IPS-NIHi7 (cell line): ENCODE data around the gene TRAK1.

Source experiments
- DNase-seq: peaks from one replicate; pipeline ENCODE4 v3.0.0; 2012; ENCODE audit warnings: mixed read lengths; ENCODE audit errors: extremely low spot score

Gene TRAK1

DNA sequence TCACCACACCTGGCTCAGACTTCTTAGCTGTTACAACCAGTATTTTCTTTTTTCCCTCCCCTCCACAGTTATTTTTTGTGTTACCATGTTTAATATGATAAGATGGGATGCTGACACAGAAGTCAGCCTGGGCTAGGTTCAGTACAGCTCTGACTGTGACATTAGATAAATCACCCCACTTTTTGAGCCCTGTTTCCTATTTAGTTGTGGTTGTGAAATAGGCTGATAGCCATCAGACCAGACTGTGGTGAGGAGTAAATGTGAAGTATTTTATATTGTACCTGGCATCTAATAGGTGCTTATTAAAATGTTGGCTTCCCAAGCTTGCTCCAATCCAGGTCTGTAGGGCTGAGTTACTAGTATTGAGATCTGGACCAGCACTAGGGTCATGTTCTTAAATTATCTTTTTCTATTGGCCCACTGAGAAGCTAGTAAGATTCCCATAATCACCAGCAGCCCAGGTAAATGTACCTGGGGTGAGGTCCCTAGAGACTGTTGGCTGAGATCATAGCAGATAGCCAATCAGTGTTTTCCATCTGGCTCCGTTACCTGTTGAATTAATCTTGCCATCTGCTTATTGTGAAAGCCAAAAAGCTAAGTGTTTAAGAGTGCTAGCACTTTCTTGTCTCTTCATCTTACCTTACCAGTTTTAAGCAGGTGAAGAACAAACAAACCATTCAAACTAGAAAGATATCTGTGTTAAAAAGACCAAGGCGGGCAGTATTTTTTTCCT lies 113.9 kb downstream of the TRAK1 start:
- no peak for DNase-seq

DNA sequence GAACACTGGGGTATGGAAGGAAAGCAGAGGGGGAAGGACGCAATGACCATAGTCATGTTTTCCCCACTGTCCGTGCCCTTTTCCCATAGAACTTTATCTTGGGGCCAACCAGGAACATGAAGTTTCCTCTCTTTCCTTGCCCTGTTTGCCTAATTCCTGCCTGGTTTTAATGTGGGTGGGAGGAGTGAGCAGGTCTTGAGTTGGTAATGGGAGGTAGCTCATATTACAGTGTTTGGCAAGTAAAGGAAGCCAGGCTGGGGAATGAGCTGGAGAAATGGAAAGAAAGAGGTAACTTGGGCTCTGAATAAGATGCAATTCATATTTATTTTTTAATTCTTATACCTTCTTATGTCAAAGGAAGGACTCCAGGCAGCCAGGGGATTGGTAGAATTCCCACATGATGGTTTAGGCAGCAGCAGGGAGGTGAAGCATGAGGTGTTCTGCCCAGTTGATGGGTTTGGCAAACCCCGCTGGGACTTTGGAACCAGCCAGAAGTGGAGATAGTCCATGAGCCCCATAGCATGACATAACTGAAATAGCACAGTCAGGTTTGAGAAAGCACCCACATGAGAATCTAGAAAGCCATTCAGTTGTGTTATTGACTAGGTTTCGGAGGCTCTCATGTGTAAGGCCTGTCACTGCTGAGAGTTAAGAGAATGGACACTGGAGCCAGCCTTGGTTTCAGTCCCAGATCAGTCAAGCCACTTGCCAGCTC lies 114.8 kb downstream of the TRAK1 start:
- no peak for DNase-seq

DNA sequence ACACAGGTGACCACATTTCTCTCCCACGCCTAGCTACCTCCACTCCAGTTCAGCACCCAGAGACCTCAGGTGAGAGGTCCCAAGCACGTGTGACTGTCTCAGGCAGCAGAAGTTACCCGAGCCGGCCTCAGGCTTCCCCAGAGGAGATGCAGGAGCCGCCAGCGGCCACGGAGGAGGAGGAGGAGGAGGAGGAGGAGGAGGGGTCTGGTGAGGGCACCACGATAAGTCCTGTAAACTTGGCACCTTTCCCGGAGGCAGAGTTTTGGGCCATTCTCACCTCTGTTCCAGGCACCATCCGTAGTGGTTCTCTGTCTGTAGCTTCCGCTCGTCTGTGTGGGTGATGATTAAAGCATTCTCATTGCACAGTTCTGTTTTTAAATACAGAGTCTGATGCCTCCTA lies 118.8 kb downstream of the TRAK1 start:
- DNase-seq: no peak

DNA sequence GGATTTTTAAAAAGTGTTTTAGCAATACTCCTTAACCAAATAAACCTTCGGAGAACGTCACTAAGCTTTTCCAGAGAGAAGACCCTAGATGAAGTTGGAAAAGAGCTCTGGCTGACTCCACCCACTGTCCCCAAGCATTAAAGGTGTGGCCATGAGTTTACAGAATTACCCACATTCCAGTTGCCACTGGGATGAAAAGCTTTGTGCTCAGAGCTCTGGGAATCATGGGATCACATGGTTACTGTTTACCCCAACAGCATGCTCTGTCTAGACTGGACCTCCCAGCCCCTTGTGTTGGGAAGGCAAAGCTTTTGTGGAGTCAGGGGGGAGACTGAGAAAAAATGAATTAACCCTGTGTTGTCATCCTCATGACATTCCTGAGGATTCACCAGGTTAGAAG lies 119.6 kb downstream of the TRAK1 start:
- DNase-seq: no peak

DNA sequence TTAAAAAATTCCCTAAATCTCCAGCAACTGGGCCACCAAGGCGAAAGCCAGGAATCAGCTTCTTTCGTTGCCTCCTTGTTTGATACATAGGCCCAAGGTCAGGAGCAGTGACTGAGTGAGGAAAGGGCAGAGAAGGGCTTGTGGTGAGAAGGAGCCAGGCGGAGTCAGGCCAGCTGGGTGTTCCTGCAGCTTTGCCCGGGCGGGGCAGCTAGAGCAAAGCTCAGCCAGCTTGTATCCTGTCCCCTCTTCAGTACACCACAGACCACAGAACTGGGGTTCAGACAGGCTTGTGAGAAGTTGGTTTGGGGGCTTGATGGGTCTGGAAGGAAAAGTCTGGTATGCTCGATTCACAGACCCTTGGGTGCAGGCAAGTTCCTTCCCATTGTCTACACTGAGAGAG lies 122.3 kb downstream of the TRAK1 start:
- no peak for DNase-seq

DNA sequence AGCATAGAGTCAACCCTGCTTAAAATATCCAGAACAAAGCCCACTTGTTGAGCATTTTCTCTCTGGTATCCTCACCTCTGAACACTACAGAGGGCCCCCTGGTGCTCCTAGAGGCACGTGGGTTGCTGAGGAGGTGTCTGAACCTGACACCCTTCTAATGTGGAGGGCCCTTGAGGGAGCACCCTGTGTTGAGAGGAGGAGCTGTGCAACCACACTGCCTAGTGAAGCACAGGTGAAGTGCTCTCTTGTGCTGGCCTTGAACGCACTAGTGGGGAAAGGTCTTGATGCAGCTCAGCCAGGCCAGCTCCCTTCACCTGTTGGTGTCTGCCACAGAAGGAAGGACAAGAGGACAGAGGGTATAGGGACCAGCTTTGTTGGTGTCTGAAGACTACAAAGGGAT lies 122.9 kb downstream of the TRAK1 start:
- no peak for DNase-seq

DNA sequence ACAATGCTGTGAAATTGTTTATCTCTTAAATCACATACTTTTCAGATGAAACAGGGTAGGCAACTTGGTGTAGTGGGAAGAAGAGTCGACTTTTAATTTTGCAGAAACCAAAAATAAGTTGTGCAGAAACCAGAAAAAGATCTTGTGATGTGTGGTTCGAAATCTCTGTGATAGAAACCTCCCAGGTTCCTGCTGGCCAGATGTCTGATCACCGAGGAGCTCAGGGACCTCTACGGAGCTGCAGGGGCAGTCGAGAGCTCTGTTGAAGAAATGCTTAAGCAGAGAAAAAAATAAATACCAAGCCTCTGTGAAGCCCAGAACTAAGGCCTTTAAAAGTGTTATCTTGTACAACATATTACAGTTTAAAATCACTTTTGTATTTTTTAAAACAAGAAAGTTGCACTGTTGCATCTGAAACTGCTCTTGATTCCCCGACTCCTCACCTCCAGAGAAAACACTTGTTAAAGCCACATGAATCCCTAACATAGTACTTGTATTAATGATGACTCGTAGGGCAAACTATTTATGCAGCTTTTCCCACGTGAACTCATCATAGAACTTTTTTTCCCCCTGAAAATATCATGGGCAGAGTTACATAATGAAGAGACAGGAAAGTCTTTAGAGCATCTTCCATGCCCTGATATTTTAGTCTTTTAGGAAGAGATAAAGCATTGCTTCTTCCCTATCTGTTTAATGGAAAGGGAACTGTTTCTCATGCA lies 123.6 kb downstream of the TRAK1 start:
- DNase-seq: no peak

DNA sequence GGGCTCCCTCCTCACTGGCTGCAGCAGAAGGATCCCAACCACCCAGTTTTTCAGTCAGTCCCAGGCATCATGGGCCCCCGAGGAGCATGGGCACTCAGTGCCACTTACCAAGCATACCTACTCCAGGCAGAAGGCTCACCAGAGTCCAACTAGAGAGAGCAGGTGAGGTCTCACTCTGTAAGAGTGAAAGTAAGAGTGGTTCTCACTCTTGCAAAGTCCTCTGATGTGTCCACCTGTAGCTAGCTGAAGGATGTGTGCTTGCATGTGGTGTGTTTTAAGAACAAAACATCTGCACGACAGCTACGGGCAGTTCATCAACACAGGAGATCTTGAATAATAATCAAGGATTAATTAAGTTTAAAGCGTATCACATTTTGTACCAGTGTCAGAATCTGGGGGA lies 125.1 kb downstream of the TRAK1 start:
- DNase-seq: no peak

DNA sequence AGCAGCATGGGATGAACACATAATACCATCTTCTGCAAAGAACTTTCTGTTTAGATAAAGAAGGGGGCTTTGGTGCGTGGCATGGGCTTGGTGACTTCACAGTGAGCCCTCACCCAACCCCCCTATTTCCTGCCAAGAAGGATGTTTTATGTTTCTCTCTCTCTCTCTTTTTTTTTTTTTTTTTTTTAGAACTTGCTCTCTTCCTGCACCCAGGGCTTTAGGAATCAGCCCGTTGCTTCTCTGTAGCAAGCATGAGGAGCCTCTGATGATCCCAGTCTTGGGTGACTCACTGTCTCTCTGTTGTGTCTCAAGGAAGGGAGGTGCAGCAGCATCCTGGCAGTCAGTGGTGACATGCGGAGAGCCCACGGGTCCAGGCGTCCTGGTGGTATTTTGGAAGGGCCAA lies 125.8 kb downstream of the TRAK1 start:
- DNase-seq: no peak

DNA sequence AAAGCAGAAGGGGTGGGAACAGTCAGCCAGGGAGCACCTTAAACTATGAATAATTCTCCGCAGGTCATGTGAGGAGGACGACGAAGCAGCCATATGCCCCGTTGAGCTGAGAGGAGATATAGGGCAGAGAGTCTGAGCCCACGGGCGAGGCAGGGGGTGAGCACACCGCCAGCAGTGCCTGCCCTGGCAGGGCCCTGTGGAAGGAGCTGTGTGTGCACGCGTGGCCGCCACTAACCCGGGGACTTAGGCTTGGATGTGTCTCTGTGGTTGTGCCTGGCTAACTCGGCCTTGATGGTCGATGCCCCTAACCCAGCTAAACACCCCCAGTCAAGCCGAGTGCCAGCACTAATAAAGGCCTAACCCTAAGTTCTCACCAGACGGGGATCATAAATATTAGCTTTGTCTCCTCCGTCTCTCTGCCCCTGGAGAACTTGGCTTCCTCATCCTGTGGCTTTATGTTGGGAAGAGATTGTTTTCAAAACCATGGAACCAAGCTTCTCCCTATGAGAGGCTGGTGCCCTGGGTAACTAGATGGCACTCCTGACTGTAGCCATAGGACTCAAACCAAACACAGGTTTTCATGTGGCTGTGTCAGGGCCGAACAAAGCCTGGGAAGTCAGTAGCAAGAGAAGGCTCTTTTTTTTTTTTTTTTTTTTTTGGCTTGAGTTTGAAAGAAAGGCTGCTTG lies 129.4 kb downstream of the TRAK1 start:
- DNase-seq: no peak

DNA sequence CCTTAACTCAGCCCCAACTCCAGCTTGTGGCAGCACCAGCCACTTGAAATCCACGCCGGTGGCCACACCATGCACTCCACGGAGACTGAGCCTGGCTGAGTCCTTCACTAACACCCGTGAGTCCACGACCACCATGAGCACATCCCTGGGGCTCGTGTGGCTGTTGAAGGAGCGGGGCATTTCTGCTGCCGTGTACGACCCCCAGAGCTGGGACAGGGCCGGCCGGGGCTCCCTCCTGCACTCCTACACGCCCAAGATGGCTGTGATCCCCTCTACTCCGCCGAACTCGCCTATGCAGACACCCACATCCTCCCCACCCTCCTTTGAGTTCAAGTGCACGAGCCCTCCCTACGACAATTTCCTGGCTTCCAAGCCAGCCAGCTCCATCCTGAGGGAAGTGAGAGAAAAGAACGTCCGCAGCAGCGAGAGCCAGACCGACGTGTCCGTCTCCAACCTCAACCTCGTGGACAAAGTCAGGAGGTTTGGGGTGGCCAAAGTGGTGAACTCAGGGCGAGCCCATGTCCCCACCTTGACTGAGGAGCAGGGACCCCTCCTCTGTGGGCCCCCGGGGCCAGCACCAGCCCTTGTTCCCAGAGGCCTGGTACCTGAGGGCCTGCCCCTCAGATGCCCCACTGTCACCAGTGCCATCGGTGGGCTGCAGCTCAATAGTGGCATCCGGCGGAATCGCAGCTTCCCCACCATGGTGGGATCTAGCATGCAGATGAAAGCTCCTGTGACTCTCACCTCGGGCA lies 132.0 kb downstream of the TRAK1 start:
- DNase-seq: no peak

DNA sequence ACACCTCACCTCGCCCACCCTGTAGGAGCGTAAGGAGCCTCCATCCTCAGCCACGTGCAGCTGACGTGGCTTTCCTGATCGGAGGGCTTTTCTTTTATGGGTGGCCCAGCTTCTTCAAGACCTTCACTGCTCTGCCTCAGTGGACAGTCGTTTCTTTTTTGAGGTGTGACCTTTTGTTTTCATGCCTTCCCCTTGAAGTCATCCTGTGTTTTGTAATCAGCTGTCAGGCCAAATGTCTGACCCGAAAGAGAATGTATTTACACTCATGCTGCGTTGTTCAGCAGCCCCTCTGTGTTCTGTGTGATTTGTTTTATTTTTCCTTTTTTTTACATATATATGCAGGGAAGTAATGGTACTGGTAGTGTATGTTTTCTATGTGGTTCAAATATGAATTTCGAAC lies 133.0 kb downstream of the TRAK1 start:
- no peak for DNase-seq

DNA sequence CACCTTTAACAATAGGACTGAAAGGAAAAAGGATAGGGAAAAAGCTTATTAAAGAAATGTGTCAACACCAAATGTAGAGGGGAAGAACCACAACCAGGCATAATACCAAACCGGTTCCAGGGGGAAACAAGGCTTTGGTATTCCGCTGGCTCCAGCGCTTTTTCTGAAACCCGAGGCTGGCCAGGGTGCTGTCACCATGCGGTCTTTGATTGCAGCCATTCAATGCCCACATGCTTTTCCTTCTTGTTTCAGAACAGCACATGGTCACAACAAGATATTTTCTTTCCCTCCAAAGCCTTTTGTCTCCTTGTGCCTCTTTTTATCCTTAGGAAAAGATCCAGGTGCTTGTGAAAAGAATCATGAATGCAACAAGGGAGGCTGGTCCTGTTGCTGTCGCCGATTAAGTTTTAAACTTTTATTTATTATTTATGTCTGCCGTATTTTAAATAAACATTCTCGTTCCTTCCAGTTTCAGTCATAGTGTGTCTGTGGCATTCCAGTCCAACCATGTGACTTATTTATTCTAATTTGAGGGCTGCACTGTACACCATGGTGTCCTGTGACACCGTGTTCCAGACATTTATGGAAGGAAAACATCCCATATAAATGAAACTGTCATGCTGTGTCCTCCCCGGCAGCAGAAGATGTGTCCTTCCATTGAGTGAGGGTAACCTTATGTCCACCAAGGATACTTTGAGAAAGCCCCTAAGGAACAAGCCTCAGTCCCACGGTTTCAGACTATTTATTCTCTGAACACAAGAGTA lies 133.7 kb downstream of the TRAK1 start:
- no peak for DNase-seq

DNA sequence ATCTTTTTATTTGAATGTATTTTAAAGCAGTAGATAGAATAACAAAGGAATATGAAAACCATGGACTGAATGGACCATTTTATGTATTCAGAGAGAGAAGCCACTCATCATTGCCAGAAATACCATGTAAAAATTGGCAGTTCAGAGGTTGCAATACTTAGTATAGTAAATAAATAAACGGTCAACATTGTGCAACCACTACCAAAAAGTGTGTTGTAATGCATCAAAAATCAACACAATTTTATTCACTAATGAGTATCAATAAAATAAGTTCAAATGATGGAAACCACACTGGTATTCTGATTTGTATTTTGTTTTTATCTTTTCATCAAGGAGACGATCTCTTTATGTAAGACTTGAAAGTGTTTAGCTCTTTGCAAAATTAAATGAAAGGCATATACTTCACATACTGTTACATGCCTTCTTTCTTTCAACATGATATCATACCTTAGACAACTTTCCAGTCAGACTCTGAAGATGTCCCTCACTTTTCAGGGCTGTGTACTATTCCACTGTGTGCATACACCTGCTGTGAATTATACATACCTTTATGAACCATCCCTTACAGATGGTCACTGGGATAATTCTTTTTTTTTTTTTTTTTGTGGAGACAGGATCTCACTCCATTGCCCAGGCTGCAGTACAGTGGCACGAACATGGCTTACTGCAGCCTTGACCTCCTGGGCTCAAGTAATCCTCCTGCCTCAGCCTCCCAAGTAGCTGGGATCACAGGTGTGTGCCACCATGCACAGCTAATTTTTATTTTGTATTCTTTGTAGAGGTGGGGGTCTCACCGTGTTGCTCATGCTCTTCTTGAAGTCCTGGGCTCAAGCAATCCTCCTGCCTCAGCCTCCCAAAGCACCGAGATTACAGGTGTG lies 134.6 kb downstream of the TRAK1 start:
- DNase-seq: no peak

DNA sequence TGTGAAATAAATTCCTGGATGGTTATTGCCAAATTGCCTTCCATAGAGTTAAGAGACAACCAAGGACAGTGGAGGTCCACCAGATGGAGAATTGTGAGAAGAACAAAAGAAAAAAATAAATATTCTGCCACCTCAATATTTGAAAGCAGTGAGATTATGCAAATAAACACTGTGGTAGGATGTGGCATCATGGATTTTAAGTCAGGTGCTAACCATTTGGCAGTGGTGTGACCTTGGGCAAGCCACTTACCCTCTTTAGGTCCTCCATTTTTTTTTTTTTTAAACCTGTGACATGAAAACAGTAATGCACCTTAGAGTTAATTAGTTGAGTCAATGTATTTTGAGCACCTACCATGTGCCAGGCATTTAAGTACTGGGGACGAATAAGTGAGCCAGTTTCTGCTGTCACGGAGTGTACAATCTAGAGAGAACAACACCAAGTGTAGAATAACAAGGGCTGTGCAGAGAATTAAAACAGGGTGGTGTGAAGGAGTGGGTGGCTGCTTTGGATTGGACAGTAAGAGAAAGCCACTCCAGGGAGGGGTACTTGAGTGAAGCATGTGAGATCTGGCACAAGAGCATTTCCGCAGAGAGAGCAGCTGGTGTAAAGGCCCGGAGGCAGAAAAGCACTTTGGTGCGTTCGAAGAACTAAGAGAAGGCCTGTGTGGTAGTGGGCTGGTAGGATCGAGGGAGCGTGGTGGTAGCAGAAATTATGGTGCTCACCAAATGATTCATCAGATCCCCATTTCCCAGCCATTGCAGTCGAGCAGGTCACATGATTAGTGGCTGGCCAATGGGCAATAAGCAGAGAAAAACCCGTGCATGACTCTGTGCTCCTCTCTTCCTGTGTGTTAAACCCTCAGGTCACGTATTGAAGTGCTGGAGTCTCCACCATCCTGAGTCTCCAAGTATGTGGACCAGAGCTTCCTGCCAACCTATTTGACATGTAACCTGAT lies 135.6 kb downstream of the TRAK1 start:
- no peak for DNase-seq

DNA sequence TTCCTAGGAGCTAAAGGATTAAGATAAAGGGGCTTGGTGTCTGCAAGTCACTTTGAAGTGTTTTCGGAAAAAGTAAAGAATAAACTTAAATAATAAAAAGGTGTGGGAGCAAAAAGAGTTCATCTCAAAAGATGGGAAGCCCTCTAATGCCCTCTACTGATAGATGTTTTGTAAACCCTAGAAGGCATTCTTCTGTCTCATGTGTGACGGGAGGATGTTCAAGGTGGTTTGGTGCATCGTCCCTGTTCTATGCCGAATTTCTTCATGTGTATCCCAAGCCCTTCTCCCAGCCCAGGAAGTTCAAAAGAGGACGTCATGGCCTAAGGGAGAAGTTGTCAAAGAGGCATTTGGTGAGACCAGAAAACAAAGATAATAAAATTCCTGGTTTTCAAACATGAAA lies 137.6 kb downstream of the TRAK1 start:
- DNase-seq: no peak

DNA sequence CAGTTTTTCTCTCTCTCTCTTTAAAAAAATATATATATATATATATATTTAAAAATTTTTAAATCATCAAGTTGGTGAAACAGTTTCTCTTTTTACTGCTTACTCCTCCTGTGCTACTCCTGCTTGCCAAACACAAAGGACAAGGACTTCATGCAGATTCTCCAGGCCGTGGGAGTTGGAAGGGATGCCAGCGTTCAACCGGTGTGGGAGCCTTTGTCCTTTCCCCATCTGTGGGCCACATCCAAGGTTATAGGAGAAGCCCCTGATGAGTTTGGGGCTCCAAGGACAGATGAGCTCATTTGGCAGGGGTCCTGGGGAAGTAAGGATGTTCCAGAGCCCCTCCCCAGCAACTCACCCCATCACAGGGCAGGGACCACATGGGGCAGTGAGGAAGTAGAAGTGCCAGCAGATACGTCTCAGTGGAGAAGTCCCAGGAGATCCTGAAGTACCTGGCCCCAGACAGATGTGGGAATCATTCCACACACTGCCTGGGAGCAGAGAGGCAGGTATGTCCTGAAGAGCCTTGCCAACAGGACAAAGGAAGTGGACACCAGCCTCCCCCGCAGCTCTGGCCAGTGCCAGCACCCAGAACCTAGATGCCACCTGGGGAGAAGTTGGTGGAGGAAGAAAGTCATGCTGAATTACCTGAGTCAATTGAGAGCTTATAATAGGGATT lies 138.2 kb downstream of the TRAK1 start:
- no peak for DNase-seq
